Heart left ventricle (tissue), 16 donors: ENCODE measurements around the gene CTSO. TPM values are rescaled to one million over a fixed set of nuclear protein-coding genes. Genes with fewer than 3 reads are reported as not detected.

Source experiments
- ATAC-seq, 4 donors: fragments of 200-7000 bp; cut with Tn5 transposase; one replicate each; pipeline ENCODE4 v1.9.1; 2020 to 2022; ENCODE audit warnings: moderate library complexity in 4 of 4, mild to moderate bottlenecking in 3 of 4, moderate number of reproducible peaks in 1 of 4
- DNase-seq, 5 donors: peaks; one replicate each; pipeline ENCODE4 v3.0.0-alpha.2; 2020
- H3K27ac ChIP-seq, 12 donors: fragments of 200-600 bp; sonication (generic) in 4 of 12; one replicate each; pipeline versions ENCODE4 v1.5.0 to v1.8.0; 2016 to 2022; ENCODE audit warnings: mild to moderate bottlenecking in 2 of 12
- H3K27me3 ChIP-seq, 9 donors: fragments of 200-600 bp; sonication (generic) in 2 of 9; one replicate each; pipeline versions ENCODE4 v1.5.1 to v1.8.0; 2016 to 2022; ENCODE audit warnings: mild to moderate bottlenecking in 3 of 9
- H3K36me3 ChIP-seq, 9 donors: fragments of 200-600 bp; sonication (generic) in 2 of 9; one replicate each; pipeline versions ENCODE4 v1.5.0 to v1.8.0; 2018 to 2022; ENCODE audit warnings: mild to moderate bottlenecking in 2 of 9
- H3K4me1 ChIP-seq, 12 donors: fragments of 200-600 bp; sonication (generic) in 4 of 12; one replicate each; pipeline versions ENCODE4 v1.5.0 to v1.8.0; 2016 to 2022; ENCODE audit warnings: mild to moderate bottlenecking in 3 of 12
- H3K4me3 ChIP-seq, 12 donors: fragments of 200-600 bp; sonication (generic) in 4 of 12; one replicate each; pipeline versions ENCODE4 v1.5.0 to v1.8.0; 2017 to 2022; ENCODE audit warnings: mild to moderate bottlenecking in 9 of 12, moderate library complexity in 4 of 12
- H3K9me3 ChIP-seq, 12 donors: fragments of 200-600 bp; sonication (generic) in 4 of 12; one replicate each; pipeline versions ENCODE4 v1.5.0 to v1.8.0; 2016 to 2022; ENCODE audit warnings: mild to moderate bottlenecking in 1 of 12
- CTCF ChIP-seq, 12 donors: fragments of 200-600 bp; sonication (generic) in 4 of 12; IDR thresholded peaks; one replicate each; pipeline versions ENCODE4 v1.5.0 to v1.8.0; 2018 to 2022; ENCODE audit warnings: antibody characterized with exemption in 12 of 12, mild to moderate bottlenecking in 5 of 12
- POLR2A ChIP-seq, 2 donors: fragments of 450-650 bp; IDR thresholded peaks; one replicate each; pipeline ENCODE4 v1.6.1; 2017; ENCODE audit warnings: antibody characterized with exemption in 2 of 2, mild to moderate bottlenecking in 2 of 2, moderate library complexity in 2 of 2
- WGBS, 4 donors: extraction: QIAGEN DNeasy Blood & Tissue Kit in 2 of 4; methylation state at CpG; one replicate each; pipeline versions ENCODE4 v1.1.5 to v1.1.7; 2013 to 2018; 5-methylcytosine and 5-hydroxymethylcytosine counted together
- intact Hi-C, 10 donors: fragments of 100-400 bp; cut with DNase I; formaldehyde crosslinking; loops; one replicate each; pipeline versions ENCODE4 v1.11.1 to v1.14.2; 2022
- polyA plus RNA-seq, 2 donors: library from polyadenylated mRNA; stranded (reverse); fragments of 200-250 nt; gene quantifications; one replicate each; pipeline ENCODE4 v1.2.3, GENCODE V29; 2013
- total RNA-seq, 9 donors: library from RNA; depleted of rRNA in 2 of 9; stranded (reverse); fragments of >200 nt in 2 of 9; fragmentation: NEBNext Ultra II Directional in 3 of 9; extraction: Animal tissue kit (Norgen Biotek cat#: 25700) in 3 of 9; gene quantifications; one replicate each; pipeline versions ENCODE4 v1.1.0 to v1.2.4, GENCODE V29; 2016 to 2023
- donor health status: ischemic (EF 13 %, LVEDD 7.1; RV severe dilation, severe dysfunction).
- donor health status: healthy with polysubstance abuse.
- donor health status: DM: no; HTN: yes; CAD: no.
- donor health status: DM: no; HTN: no; CAD: no.
- donor health status: ischemic (EF 25% LVEDD 6.9; RV normal size, moderate dysfunction).
- donor health status: ischemic (EF 25% LVEDD 5.7; RV mildly dilated, moderate dysfunction).
- donor health status: healthy.
- donor health status: DM: yes; HTN: yes; CAD: no.
- donor health status: ischemic (EF 35%, LVEDD 5.7; RV mildly dilated, moderate dysfunction).
- donor health status: nonischemic (EF 11% LVEDD 7.7; RV severe dilation, severe dysfunction).
- donor health status: DM: yes; HTN: yes; CAD: no.
- donor health status: PGD.
- donor health status: ischemic (EF 29% LVEDD 5.4; RV normal size, mild dysfunction).
- donor health status: nonischemic (EF 23%, LVEDD 6.1; RV moderate dilation, normal function).

CTSO gene
- total and polyA plus RNA-seq, 11 donors: 2.6 to 26.0 (median 7.0) TPM

- Histone ChIP-seq H3K9me3 (peaks cover 0 to 16% (median 1%) of the 10 kb centered on the region in 12 donors), H3K27ac (no peak overlapping the region), H3K36me3 (no peaks in the 10 kb centered on the region), H3K4me3 (no peak overlapping the region), H3K27me3 (no peaks in the 10 kb centered on the region), H3K4me1 (no peaks in the 10 kb centered on the region)
- intact Hi-C loops: no loop called here
- DNase-seq (no peak), ATAC-seq (no peak)
- no peak for TF ChIP-seq CTCF (IDR thresholded peaks at IDR 0.05)
- TF ChIP-seq POLR2A (IDR thresholded peaks at IDR 0.05): no peak
Observed at GRCh38 chr4:155879767-155880166, 73.9 kb downstream of the CTSO start.

- ATAC-seq: no peak
- no peaks in the 10 kb centered on the region for H3K36me3 ChIP-seq
- H3K27me3 ChIP-seq: no peaks in the 10 kb centered on the region
- no peak for DNase-seq
- H3K4me1 ChIP-seq: no peaks in the 10 kb centered on the region
- intact Hi-C loops: no loop called here
- no peak overlapping the region for H3K27ac ChIP-seq
- no peak for TF ChIP-seq CTCF (IDR thresholded peaks at IDR 0.05)
- H3K4me3 ChIP-seq: no peak overlapping the region
- 29 to 46% (median 35%) methylated on average over 2 of the region's 2 CpGs for WGBS, 4 donors
- H3K9me3 ChIP-seq: peaks cover 0 to 22% (median 1%) of the 10 kb centered on the region in 12 donors
Observed at GRCh38 chr4:155878611-155879010, 75.1 kb downstream of the CTSO start.

GRCh38 chr4:155877971-155878370, 75.7 kb downstream of the CTSO start:
- TF ChIP-seq CTCF (IDR thresholded peaks at IDR 0.05) (no peak), POLR2A (IDR thresholded peaks at IDR 0.05) (no peak)
- no peak for DNase-seq
- intact Hi-C loops: no loop called here
- Histone ChIP-seq H3K9me3 (peaks cover 0 to 22% (median 1%) of the 10 kb centered on the region in 12 donors), H3K36me3 (no peaks in the 10 kb centered on the region), H3K4me1 (no peaks in the 10 kb centered on the region), H3K27me3 (no peaks in the 10 kb centered on the region), H3K27ac (no peak overlapping the region), H3K4me3 (no peak overlapping the region)
- WGBS, 4 donors: 76 to 87% (median 87%) methylated on average over 4 of the region's 4 CpGs
- no peak for ATAC-seq

GRCh38 chr4:155875878-155876277, 77.8 kb downstream of the CTSO start:
- no peaks in the 10 kb centered on the region for H3K4me1 ChIP-seq
- H3K27ac ChIP-seq: no peak overlapping the region
- intact Hi-C loops: no loop called here
- H3K27me3 ChIP-seq: no peaks in the 10 kb centered on the region
- no peak overlapping the region for H3K4me3 ChIP-seq
- TF ChIP-seq POLR2A (IDR thresholded peaks at IDR 0.05) (no peak), CTCF (IDR thresholded peaks at IDR 0.05) (no peak)
- H3K36me3 ChIP-seq: no peaks in the 10 kb centered on the region
- 72 to 78% (median 76%) methylated on average over 1 of the region's 1 CpG for WGBS, 4 donors
- DNase-seq (no peak), ATAC-seq (no peak)
- H3K9me3 ChIP-seq: peaks cover 0 to 22% (median 1%) of the 10 kb centered on the region in 12 donors

Other genes starting within 250 kb of the CTSO start
- 10 to 100 TPM; 14.6 to 30.7 (median 18.7) TPM for gene GUCY1B1, start 194.8 kb downstream of the CTSO start, total RNA-seq
- gene GUCY1B1, start 194.8 kb downstream of the CTSO start, polyA plus RNA-seq: 10 to 100 TPM; 12.5 to 15.1 TPM
- not detected for gene ASIC5, start 87.6 kb downstream of the CTSO start, total RNA-seq
- not detected for gene ASIC5, start 87.6 kb downstream of the CTSO start, polyA plus RNA-seq
- 1 to 10 TPM in 1 of 9 donors, under 1 TPM in 2, not detected in 6; 0.18 to 1.5 (median 0.29) TPM for gene TDO2, start 50.2 kb downstream of the CTSO start, total RNA-seq
- gene TDO2, start 50.2 kb downstream of the CTSO start, polyA plus RNA-seq: under 1 TPM in 1 of 2 donors, not detected in 1; 0.04 TPM